Measurements from ENCODE around the gene SLC35E1. TPM values are rescaled to one million over a fixed set of nuclear protein-coding genes. Genes with fewer than 3 reads are reported as not detected.

The SLC35E1 gene
- total RNA-seq, 5 donors from 2014 or later (not counting 1 experiment from before 2014, with no cell fraction given) = 32.7 to 67.5 (median 36.9) TPM

DNA sequence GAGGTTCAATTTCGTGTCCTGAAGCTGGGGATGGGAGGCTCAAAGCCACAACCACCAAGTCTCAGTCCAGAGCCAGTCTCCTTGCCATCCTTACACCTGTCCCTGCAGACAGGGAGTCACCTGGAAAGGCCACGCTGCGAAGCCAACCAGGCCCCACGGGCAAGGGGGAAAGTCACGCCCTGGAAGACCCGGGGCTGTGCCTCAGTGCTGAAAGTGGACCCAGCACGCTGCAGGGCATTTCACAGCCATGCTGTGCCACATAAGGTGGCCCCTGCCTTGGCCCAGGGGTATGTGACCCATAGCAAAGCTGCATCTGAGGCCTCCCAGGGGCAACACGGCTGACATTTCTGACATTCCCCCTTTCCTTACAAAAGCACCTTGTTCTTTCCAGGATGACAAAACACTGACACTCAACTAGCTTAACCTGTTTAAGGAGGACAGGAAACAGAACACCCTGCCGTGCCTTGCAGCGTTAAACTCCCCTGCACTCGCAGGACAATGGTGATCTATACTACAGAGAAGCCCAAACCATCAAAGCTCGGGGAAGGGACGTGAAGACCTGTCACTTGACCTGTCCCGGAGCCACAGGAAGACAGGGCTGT lies 44.8 kb downstream of the SLC35E1 start:
- H3K4me1 Mint-ChIP-seq = no peaks in the 10 kb centered on the region
- H3K9me3 Mint-ChIP-seq = no peaks in the 10 kb centered on the region
- ChIA-PET POLR2A (no interaction called here), CTCF (interaction anchor here in 1 of 2 donors (1.0 kb wide), 1 partner anchor 16 kb away, joined by 3 read pairs; no protein-coding TSS in a partner anchor)
- no peak overlapping the region for H3K4me3 Mint-ChIP-seq
- Histone ChIP-seq H3K36me3 (ENCODE audit: control insufficient read depth in 2 of 2, extremely low read depth in 1 of 2, insufficient read depth in 1 of 2, low read length in 1 of 2) (peaks cover 32 to 95% of the 10 kb centered on the region in 2 donors), H3K27me3 (replicated peaks in 1 of 2; ENCODE audit: control insufficient read depth in 2 of 2, extremely low read depth in 1 of 2, insufficient read depth in 2 of 2, low read length in 1 of 2) (no peaks in the 10 kb centered on the region), H3K4me1 (ENCODE audit: control insufficient read depth in 1 of 2, extremely low read depth in 1 of 2, insufficient read depth in 2 of 2, low read length in 2 of 2) (no peaks in the 10 kb centered on the region), H3K9me3 (no peaks in the 10 kb centered on the region), H3K4me3 (ENCODE audit: control insufficient read depth in 1 of 2, extremely low read depth in 1 of 2, low read length in 1 of 2) (no peak overlapping the region), H3K27ac (ENCODE audit: low read length) (no peak overlapping the region)
- H3K36me3 Mint-ChIP-seq = peaks cover 46% of the 10 kb centered on the region
- no peak for DNase-seq
- ATAC-seq (replicated peaks in 1 of 4) = no peak
- no peak overlapping the region for H3K27ac Mint-ChIP-seq
- H3K27me3 Mint-ChIP-seq = no peaks in the 10 kb centered on the region
- 86% methylated on average over 14 of the region's 14 CpGs for WGBS (ENCODE audit: insufficient coverage)

DNA sequence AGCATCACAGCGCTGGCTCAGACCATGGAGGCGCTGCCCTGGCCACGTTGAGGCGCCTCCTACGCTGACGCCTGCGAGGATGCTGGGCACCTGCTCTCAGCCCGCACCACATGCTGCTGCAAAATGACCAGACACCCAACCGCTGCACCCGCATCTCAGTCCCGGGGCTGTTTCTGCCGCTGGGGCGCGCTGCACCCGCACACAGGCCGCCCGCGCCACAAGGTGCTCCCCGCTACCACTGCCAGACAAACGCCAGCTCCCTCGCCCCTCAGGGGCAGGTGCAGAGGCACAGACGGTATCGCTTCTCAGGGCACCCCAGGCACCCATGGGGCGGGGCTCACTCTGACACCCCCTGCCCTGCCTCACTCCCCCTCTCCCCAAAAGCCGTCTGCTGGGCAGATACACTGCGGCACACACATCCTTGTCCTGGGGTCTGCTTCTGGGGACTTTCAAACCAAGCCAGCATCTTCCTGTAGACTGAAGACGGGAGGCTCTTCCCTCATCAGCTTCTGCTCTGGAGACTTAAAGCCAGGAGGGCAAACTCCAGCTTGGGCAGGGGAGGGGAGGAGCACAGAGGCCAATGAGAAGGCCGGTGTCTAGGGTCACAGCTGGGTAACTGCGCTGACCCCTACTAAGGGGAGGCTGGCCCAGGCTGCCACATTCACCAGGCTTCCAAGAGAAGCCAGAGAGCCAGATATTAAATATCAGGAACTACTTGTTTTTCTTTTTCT lies 46.3 kb downstream of the SLC35E1 start:
- Histone ChIP-seq H3K4me1 (ENCODE audit: control insufficient read depth in 1 of 2, extremely low read depth in 1 of 2, insufficient read depth in 2 of 2, low read length in 2 of 2) (no peaks in the 10 kb centered on the region), H3K4me3 (ENCODE audit: control insufficient read depth in 1 of 2, extremely low read depth in 1 of 2, low read length in 1 of 2) (no peak overlapping the region), H3K27ac (ENCODE audit: low read length) (no peak overlapping the region), H3K27me3 (replicated peaks in 1 of 2; ENCODE audit: control insufficient read depth in 2 of 2, extremely low read depth in 1 of 2, insufficient read depth in 2 of 2, low read length in 1 of 2) (no peaks in the 10 kb centered on the region), H3K9me3 (no peaks in the 10 kb centered on the region), H3K36me3 (ENCODE audit: control insufficient read depth in 2 of 2, extremely low read depth in 1 of 2, insufficient read depth in 1 of 2, low read length in 1 of 2) (peaks cover 21 to 91% of the 10 kb centered on the region in 2 donors)
- H3K4me3 Mint-ChIP-seq = no peak overlapping the region
- no peaks in the 10 kb centered on the region for H3K27me3 Mint-ChIP-seq
- H3K27ac Mint-ChIP-seq = no peak overlapping the region
- H3K9me3 Mint-ChIP-seq = no peaks in the 10 kb centered on the region
- H3K4me1 Mint-ChIP-seq = no peaks in the 10 kb centered on the region
- CTCF ChIA-PET = no interaction called here
- POLR2A ChIA-PET = interaction anchor here in 1 of 2 donors (0.6 kb wide), 1 partner anchor 19 kb away, joined by 3 read pairs; no protein-coding TSS in a partner anchor
- ATAC-seq (replicated peaks in 1 of 4) (no peak), DNase-seq (no peak)
- H3K36me3 Mint-ChIP-seq = peaks cover 40% of the 10 kb centered on the region
- WGBS (ENCODE audit: insufficient coverage) = 96% methylated on average over 25 of the region's 29 CpGs

DNA sequence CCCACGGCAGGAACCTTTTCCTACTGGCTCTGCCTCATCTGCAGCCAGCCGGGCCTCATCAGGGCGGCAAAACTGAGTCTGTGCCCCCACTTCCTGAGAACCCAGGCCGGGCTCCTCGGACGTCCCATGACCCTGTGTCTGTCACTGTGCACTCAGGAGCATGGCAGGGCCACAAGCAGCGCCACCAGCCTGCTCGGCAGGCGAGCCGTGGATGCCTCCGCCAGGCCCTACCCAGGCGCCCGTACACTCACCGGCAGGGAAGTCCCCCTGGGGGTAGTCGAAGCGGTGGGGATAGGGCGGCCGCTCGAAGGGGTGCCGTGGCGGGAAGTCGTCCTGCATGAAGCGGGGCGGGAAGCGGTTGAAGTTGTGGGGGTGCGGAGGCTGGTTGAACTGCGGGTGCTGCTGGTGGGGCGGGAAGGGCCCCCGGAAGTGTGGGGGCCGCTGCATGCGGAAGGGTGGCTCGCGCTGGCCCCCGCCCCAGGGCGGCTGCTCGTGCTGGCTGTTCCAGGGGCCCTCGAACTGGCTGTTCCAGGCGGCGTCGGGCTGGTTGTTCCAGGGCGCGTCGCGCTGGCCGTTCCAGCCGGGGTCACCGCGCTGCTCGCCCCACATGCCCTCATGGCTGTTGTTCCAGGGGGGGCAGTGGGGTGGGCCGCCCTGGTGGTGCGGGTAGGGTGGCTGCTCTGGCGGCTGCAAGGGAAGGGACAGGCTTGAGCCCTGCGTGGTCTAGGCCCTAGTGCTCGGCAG lies 47.1 kb downstream of the SLC35E1 start:
- DNase-seq = no peak
- Mint-ChIP-seq H3K36me3 (peaks cover 44% of the 10 kb centered on the region), H3K4me1 (no peaks in the 10 kb centered on the region), H3K27ac (no peak overlapping the region), H3K27me3 (no peaks in the 10 kb centered on the region), H3K9me3 (no peaks in the 10 kb centered on the region), H3K4me3 (no peak overlapping the region)
- no peaks in the 10 kb centered on the region for H3K4me1 ChIP-seq (ENCODE audit: control insufficient read depth in 1 of 2, extremely low read depth in 1 of 2, insufficient read depth in 2 of 2, low read length in 2 of 2)
- no peak for ATAC-seq (replicated peaks in 1 of 4)
- H3K27ac ChIP-seq (ENCODE audit: low read length) = no peak overlapping the region
- H3K9me3 ChIP-seq = no peaks in the 10 kb centered on the region
- ChIA-PET POLR2A (no interaction called here), CTCF (interaction anchor here in 1 of 2 donors (0.7 kb wide), 1 partner anchor 62 kb away, joined by 6 read pairs; no protein-coding TSS in a partner anchor)
- 95% methylated on average over 51 of the region's 54 CpGs for whole genome bisulfite sequencing (ENCODE audit: insufficient coverage)
- H3K27me3 ChIP-seq (replicated peaks in 1 of 2; ENCODE audit: control insufficient read depth in 2 of 2, extremely low read depth in 1 of 2, insufficient read depth in 2 of 2, low read length in 1 of 2) = no peaks in the 10 kb centered on the region
- H3K4me3 ChIP-seq (ENCODE audit: control insufficient read depth in 1 of 2, extremely low read depth in 1 of 2, low read length in 1 of 2) = no peak overlapping the region
- peaks cover 18 to 89% of the 10 kb centered on the region in 2 donors for H3K36me3 ChIP-seq (ENCODE audit: control insufficient read depth in 2 of 2, extremely low read depth in 1 of 2, insufficient read depth in 1 of 2, low read length in 1 of 2)

DNA sequence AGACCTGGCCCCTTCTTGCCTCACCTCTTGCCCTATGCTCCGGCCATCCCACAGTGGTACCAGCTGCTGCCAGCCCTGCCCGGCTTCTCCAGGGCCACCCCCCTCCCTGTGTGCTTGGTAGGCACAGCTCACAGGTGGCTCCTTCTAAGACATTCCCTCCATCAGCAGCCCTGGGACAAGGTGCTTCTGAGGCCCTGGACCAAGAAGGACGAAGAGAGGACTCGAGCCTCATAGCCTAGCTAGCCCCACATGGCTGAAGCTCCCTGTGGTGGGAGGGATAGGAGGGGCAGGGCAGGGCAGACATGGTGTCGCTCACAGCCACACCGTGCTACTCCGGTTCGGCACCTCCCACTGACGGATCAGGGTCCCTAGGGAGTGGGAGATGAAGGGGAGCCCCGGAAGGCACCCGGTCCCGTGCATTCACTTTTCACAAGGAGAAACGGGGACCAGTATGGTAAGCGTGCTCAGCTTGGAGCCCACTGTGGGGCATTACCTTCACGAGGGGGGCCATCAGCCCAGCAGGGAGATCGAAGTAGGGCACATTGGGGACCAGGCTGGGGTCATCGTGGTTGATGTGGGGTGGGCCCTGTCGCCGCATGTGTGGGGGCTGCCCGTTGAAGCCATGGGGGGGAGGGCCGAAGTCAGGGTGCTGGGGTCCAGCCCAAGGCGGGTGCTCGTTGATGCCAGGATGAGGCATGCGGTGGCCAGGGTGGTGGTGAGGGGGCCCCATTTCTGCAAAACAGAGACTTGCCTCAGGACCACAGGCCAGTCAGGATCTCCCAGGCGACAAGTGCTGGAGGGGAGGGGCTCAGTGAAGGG lies 49.4 kb downstream of the SLC35E1 start:
- Histone ChIP-seq H3K4me1 (ENCODE audit: control insufficient read depth in 1 of 2, extremely low read depth in 1 of 2, insufficient read depth in 2 of 2, low read length in 2 of 2) (no peaks in the 10 kb centered on the region), H3K27ac (ENCODE audit: low read length) (no peak overlapping the region), H3K27me3 (replicated peaks in 1 of 2; ENCODE audit: control insufficient read depth in 2 of 2, extremely low read depth in 1 of 2, insufficient read depth in 2 of 2, low read length in 1 of 2) (no peaks in the 10 kb centered on the region), H3K4me3 (ENCODE audit: control insufficient read depth in 1 of 2, extremely low read depth in 1 of 2, low read length in 1 of 2) (no peak overlapping the region), H3K36me3 (ENCODE audit: control insufficient read depth in 2 of 2, extremely low read depth in 1 of 2, insufficient read depth in 1 of 2, low read length in 1 of 2) (peaks cover 24 to 88% of the 10 kb centered on the region in 2 donors), H3K9me3 (no peaks in the 10 kb centered on the region)
- Mint-ChIP-seq H3K4me3 (no peak overlapping the region), H3K4me1 (no peaks in the 10 kb centered on the region), H3K36me3 (peaks cover 50% of the 10 kb centered on the region), H3K27me3 (no peaks in the 10 kb centered on the region), H3K9me3 (no peaks in the 10 kb centered on the region), H3K27ac (no peak overlapping the region)
- 95% methylated on average over 21 of the region's 25 CpGs for WGBS (ENCODE audit: insufficient coverage)
- ChIA-PET CTCF (no interaction called here), POLR2A (no interaction called here)
- ATAC-seq (replicated peaks in 1 of 4) = no peak
- DNase-seq = no peak

DNA sequence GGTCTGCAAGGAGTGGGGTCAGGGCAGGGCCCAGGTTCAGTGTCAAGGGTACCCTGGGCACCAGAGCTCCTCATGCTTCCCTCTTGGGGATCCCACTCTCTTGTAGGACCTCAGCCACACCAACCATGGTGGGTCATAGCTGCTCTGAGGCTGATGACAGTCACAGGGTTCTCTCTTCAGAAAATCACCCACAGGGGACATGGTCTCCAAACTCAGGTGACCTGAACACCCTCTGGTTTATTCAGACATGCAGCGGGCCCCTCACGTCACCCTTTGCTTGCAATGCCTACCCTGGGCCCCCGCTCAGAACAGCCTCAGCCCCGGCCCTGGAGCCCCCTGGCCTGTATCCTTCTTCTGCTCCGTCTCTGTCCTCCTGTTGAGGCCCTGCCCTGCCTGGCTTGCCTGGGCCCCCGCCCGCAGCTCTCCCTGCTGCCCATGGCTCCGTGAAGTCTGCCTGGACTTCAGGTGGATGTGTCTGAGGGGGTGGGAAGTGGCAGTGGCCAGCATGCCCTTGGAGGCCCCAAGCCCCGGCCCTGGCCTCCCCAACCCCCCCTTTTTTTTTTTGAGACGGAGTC lies 50.4 kb downstream of the SLC35E1 start:
- no peak overlapping the region for H3K27ac Mint-ChIP-seq
- no peaks in the 10 kb centered on the region for H3K9me3 Mint-ChIP-seq
- Histone ChIP-seq H3K4me1 (ENCODE audit: control insufficient read depth in 1 of 2, extremely low read depth in 1 of 2, insufficient read depth in 2 of 2, low read length in 2 of 2) (peaks cover 0 to 8% of the 10 kb centered on the region in 2 experiments), H3K27me3 (replicated peaks in 1 of 2; ENCODE audit: control insufficient read depth in 2 of 2, extremely low read depth in 1 of 2, insufficient read depth in 2 of 2, low read length in 1 of 2) (no peaks in the 10 kb centered on the region), H3K4me3 (ENCODE audit: control insufficient read depth in 1 of 2, extremely low read depth in 1 of 2, low read length in 1 of 2) (no peak overlapping the region), H3K27ac (ENCODE audit: low read length) (no peak overlapping the region), H3K9me3 (no peaks in the 10 kb centered on the region), H3K36me3 (ENCODE audit: control insufficient read depth in 2 of 2, extremely low read depth in 1 of 2, insufficient read depth in 1 of 2, low read length in 1 of 2) (peaks cover 23 to 85% of the 10 kb centered on the region in 2 donors)
- no peaks in the 10 kb centered on the region for H3K27me3 Mint-ChIP-seq
- H3K4me3 Mint-ChIP-seq = no peak overlapping the region
- peaks cover 49% of the 10 kb centered on the region for H3K36me3 Mint-ChIP-seq
- ChIA-PET POLR2A (no interaction called here), CTCF (no interaction called here)
- ATAC-seq (replicated peaks in 1 of 4) (no peak), DNase-seq (no peak)
- H3K4me1 Mint-ChIP-seq = peaks cover 0 to 5% (median 4%) of the 10 kb centered on the region in 3 donors
- 95% methylated on average over 6 of the region's 10 CpGs for WGBS (ENCODE audit: insufficient coverage)
